GM12878 (cell line): Measurements from ENCODE around the gene CITED2. TPM values are rescaled to one million over a fixed set of nuclear protein-coding genes. Genes with fewer than 3 reads are reported as not detected.

ENCODE experiments used
- ATAC-seq: fragments of 200-7000 bp; cut with Tn5 transposase; 3 replicates; pipeline ENCODE4 v1.9.1; 2020; ENCODE audit warnings: mild to moderate bottlenecking, moderate library complexity
- BruUV-seq: library from RNA; stranded (reverse); fragments of 400-500 nt; replicated peaks from 2 replicates; lab custom pipeline; 2021; lab: Mats Ljungman, UMichigan
- CTCF ChIA-PET: fragments of 300-600 bp; sonication (Branson Sonifier 250); formaldehyde crosslinking; extraction: SDS; loops from one replicate; lab custom pipeline; 2021; ENCODE audit warnings: inconsistent platforms; lab: Yijun Ruan, JAX
- POLR2A ChIA-PET: fragments of 350-600 bp; formaldehyde crosslinking; extraction: SDS; loops from one replicate; lab custom pipeline; 2021; ENCODE audit warnings: inconsistent platforms; lab: Charles Lee
- RAD21 ChIA-PET: fragments of 300-600 bp; sonication (Branson Sonifier 250); formaldehyde crosslinking; loops from one replicate; lab custom pipeline; 2023; ENCODE audit warnings: antibody characterized with exemption; ENCODE audit not compliant: unreplicated experiment; lab: Charles Lee
- SMC1A ChIA-PET: fragments of 300-600 bp; sonication (Branson Sonifier 250); formaldehyde crosslinking; loops from one replicate; lab custom pipeline; 2023; ENCODE audit not compliant: unreplicated experiment, uncharacterized antibody; lab: Charles Lee
- DNase-seq: peaks from one replicate; pipeline ENCODE4 v3.0.0-alpha.2; 2011; ENCODE audit warnings: low read depth, low spot score
- FAIRE-seq: peaks from 3 replicates; lab custom pipeline; 2011; peaks lifted over from hg19 to GRCh38; lab: Jason Lieb, UNC
- H2AFZ ChIP-seq: 2 replicates; pipeline ENCODE4 v1.6.0; 2011; ENCODE audit warnings: low read depth, low read length, control low read depth; ENCODE audit not compliant: control insufficient read depth
- H3K27ac ChIP-seq: 2 replicates; pipeline ENCODE4 v1.5.1; 2011; ENCODE audit warnings: control low read depth; ENCODE audit not compliant: control insufficient read depth, insufficient read depth
- H3K27me3 ChIP-seq, 2 experiments: replicated peaks in 1 of 2; 2 replicates each; pipeline versions ENCODE4 v1.6.0 to v1.6.1; 2011; ENCODE audit warnings: low read length in 1 of 2; ENCODE audit not compliant: control insufficient read depth in 2 of 2, insufficient read depth in 2 of 2
- H3K36me3 ChIP-seq, 2 experiments: 2 replicates each; pipeline ENCODE4 v1.5.1; 2011; ENCODE audit warnings: low read length in 1 of 2; ENCODE audit not compliant: control insufficient read depth in 2 of 2, insufficient read depth in 2 of 2
- H3K4me1 ChIP-seq: 2 replicates; pipeline ENCODE4 v1.6.1; 2011; ENCODE audit warnings: mild to moderate bottlenecking, low read length, moderate library complexity, mixed read lengths; ENCODE audit not compliant: control insufficient read depth, insufficient read depth
- H3K4me2 ChIP-seq: 2 replicates; pipeline ENCODE4 v1.6.0; 2011; ENCODE audit warnings: control low read depth; ENCODE audit not compliant: control insufficient read depth, insufficient read depth
- H3K4me3 ChIP-seq: fragments of 200-600 bp; sonication (generic); 2 replicates; pipeline ENCODE4 v1.5.1; 2016
- H3K79me2 ChIP-seq: 2 replicates; pipeline ENCODE4 v1.6.0; 2011; ENCODE audit warnings: low read length; ENCODE audit not compliant: control insufficient read depth, insufficient read depth
- H3K9ac ChIP-seq: 2 replicates; pipeline ENCODE4 v1.8.0; 2011; ENCODE audit warnings: low read length, control low read depth, mixed read lengths; ENCODE audit not compliant: control insufficient read depth, insufficient read depth
- H3K9me3 ChIP-seq: replicated peaks from 3 replicates; pipeline ENCODE4 v1.5.1; 2011; ENCODE audit warnings: mild to moderate bottlenecking, low read length; ENCODE audit not compliant: control insufficient read depth, insufficient read depth
- H4K20me1 ChIP-seq: 2 replicates; pipeline ENCODE4 v1.6.0; 2011; ENCODE audit not compliant: control insufficient read depth, insufficient read depth
- FOXK2 ChIP-seq: fragments of 450-650 bp; IDR thresholded peaks from 2 replicates; pipeline ENCODE4 v1.6.1; 2017; ENCODE audit warnings: mild to moderate bottlenecking, moderate library complexity
- RAD51 ChIP-seq: fragments of 450-650 bp; IDR thresholded peaks from 2 replicates; pipeline ENCODE4 v1.6.1; 2016; ENCODE audit warnings: moderate library complexity, mild to moderate bottlenecking, inconsistent platforms
- ZNF217 ChIP-seq: fragments of 450-650 bp; IDR thresholded peaks from 2 replicates; pipeline ENCODE4 v1.6.1; 2017; ENCODE audit warnings: antibody characterized with exemption, mild to moderate bottlenecking
- WGBS: methylation state at CpG from one replicate; pipeline ENCODE4 v1.1.6; 2016; ENCODE audit warnings: low lambda C conversion rate; ENCODE audit not compliant: insufficient replicate concordance, insufficient coverage; ENCODE audit errors: missing lambda C conversion rate; 5-methylcytosine and 5-hydroxymethylcytosine counted together
- in situ Hi-C: fragments of 300-500 bp; cut with MboI; formaldehyde crosslinking; loops from 9 replicates; pipeline ENCODE4 v1.14.3; 2018; ENCODE audit warnings: mixed read lengths
- intact Hi-C: fragments of 100-400 bp; cut with micrococcal nuclease; formaldehyde crosslinking; loops from one replicate; pipeline ENCODE4 v1.14.2; 2022; ENCODE audit not compliant: unreplicated experiment
- polyA plus RNA-seq, 11 experiments: library from polyadenylated mRNA; depleted of rRNA in 4 of 11; unstranded in 6 of 11; stranded (reverse) in 5 of 11; fragments of >200 nt; fragmentation: Nextera tagmentation in 4 of 11; fragmentation: Illumina TruSeq in 1 of 11; extraction: Ambion mirVana in 4 of 11; extraction: Trizol in 1 of 11; gene quantifications; 1 replicate in 1 of 11; 2 replicates in 10 of 11; pipeline versions ENCODE4 v1.2.1 to v1.2.3, GENCODE V29; 2011 to 2016; ENCODE audit warnings: inconsistent platforms in 2 of 11, missing spikeins in 2 of 11, low read depth in 1 of 11
- total RNA-seq, 4 experiments: library from RNA; depleted of rRNA in 3 of 4; stranded (reverse); fragments of >200 nt in 3 of 4; fragmentation: Illumina TruSeq in 1 of 4; extraction: Trizol in 1 of 4; gene quantifications; 2 replicates each; pipeline versions ENCODE4 v1.2.1 to v1.2.3, GENCODE V29; 2013 to 2021
- TF ChIP-seq, protein P1 (sequence below): fragments of 450-650 bp; conservative IDR thresholded peaks from 2 replicates; pipeline ENCODE4 v1.6.1; 2017; ENCODE audit warnings: mild to moderate bottlenecking, moderate library complexity
- TF ChIP-seq, protein P2 (sequence below): fragments of 450-650 bp; IDR thresholded peaks from 2 replicates; pipeline ENCODE4 v1.6.1; 2016; ENCODE audit warnings: mild to moderate bottlenecking

CITED2 gene
- total and polyA plus RNA-seq, 10 of the 15 experiments (the other 5 are each of a cell fraction or from before 2014, with no cell fraction given), result 0.08 to 20.0 (median 7.3) TPM

GRCh38 chr6:139418481-139419132, 44.2 kb upstream of the CITED2 start:
- POLR2A ChIA-PET, result no interaction called here
- H3K36me3 ChIP-seq, result no peaks in the 10 kb centered on the region
- in situ Hi-C loops (no loop called here), intact Hi-C loops (no loop called here)
- no peaks in the 10 kb centered on the region for H3K79me2 ChIP-seq
- no peak overlapping the region for H3K9ac ChIP-seq
- 31% methylated on average over 5 of the region's 5 CpGs for WGBS
- no peak overlapping the region for H3K4me2 ChIP-seq
- no peak overlapping the region for H3K4me3 ChIP-seq
- no peak overlapping the region for H2AFZ ChIP-seq
- H4K20me1 ChIP-seq, result no peaks in the 10 kb centered on the region
- CTCF ChIA-PET, result no interaction called here
- RAD21 ChIA-PET, result no interaction called here
- DNase-seq, result no peak
- SMC1A ChIA-PET, result no interaction called here
- H3K27ac ChIP-seq, result no peak overlapping the region
- H3K4me1 ChIP-seq, result no peaks in the 10 kb centered on the region
- FAIRE-seq, result no peak
- no peak for ATAC-seq
- no peaks in the 10 kb centered on the region for H3K27me3 ChIP-seq
- BruUV-seq, result no TSS peak
- H3K9me3 ChIP-seq, result no peaks in the 10 kb centered on the region
- TF ChIP-seq FOXK2, result no peak
- no peak for TF ChIP-seq ZNF217
- no peak for TF ChIP-seq RAD51
- TF ChIP-seq, protein P1, sequence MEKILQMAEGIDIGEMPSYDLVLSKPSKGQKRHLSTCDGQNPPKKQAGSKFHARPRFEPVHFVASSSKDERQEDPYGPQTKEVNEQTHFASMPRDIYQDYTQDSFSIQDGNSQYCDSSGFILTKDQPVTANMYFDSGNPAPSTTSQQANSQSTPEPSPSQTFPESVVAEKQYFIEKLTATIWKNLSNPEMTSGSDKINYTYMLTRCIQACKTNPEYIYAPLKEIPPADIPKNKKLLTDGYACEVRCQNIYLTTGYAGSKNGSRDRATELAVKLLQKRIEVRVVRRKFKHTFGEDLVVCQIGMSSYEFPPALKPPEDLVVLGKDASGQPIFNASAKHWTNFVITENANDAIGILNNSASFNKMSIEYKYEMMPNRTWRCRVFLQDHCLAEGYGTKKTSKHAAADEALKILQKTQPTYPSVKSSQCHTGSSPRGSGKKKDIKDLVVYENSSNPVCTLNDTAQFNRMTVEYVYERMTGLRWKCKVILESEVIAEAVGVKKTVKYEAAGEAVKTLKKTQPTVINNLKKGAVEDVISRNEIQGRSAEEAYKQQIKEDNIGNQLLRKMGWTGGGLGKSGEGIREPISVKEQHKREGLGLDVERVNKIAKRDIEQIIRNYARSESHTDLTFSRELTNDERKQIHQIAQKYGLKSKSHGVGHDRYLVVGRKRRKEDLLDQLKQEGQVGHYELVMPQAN, result no peak
- TF ChIP-seq, protein P2, sequence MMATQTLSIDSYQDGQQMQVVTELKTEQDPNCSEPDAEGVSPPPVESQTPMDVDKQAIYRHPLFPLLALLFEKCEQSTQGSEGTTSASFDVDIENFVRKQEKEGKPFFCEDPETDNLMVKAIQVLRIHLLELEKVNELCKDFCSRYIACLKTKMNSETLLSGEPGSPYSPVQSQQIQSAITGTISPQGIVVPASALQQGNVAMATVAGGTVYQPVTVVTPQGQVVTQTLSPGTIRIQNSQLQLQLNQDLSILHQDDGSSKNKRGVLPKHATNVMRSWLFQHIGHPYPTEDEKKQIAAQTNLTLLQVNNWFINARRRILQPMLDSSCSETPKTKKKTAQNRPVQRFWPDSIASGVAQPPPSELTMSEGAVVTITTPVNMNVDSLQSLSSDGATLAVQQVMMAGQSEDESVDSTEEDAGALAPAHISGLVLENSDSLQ, result peak; percentile 25; the same call in 1 of the 2 replicates
